Suprapubic skin (tissue), 4 donors: Measurements from ENCODE around the gene RAPGEF2. TPM values are rescaled to one million over a fixed set of nuclear protein-coding genes. Genes with fewer than 3 reads are reported as not detected.
"Not testable (repeated sequence)": the region's sequence is repeated elsewhere in the genome, so short reads cannot be mapped to it uniquely, and the experiment has no call there.

Experiments
- DNase-seq, 2 donors: peaks; one replicate each; pipeline ENCODE4 v3.0.0-alpha.2; 2019; ENCODE audit warnings: low spot score in 2 of 2
- H3K27ac ChIP-seq: fragments of 200-600 bp; sonication (generic); one replicate; pipeline ENCODE4 v1.5.1; 2019
- H3K27me3 ChIP-seq: fragments of 200-600 bp; sonication (generic); one replicate; pipeline ENCODE4 v1.5.1; 2019
- H3K36me3 ChIP-seq: fragments of 200-600 bp; sonication (generic); one replicate; pipeline ENCODE4 v1.5.1; 2019
- H3K4me1 ChIP-seq: fragments of 200-600 bp; sonication (generic); one replicate; pipeline ENCODE4 v1.5.1; 2019
- H3K4me3 ChIP-seq: fragments of 200-600 bp; sonication (generic); one replicate; pipeline ENCODE4 v1.5.1; 2019; ENCODE audit warnings: mild to moderate bottlenecking
- H3K9me3 ChIP-seq: fragments of 200-600 bp; sonication (generic); one replicate; pipeline ENCODE4 v1.5.1; 2019
- CTCF ChIP-seq, 2 donors: fragments of 200-600 bp in 1 of 2; fragments of 450-650 bp in 1 of 2; sonication (generic) in 1 of 2; IDR thresholded peaks; one replicate each; pipeline ENCODE4 v1.5.1; 2016 to 2019; ENCODE audit warnings: antibody characterized with exemption in 2 of 2, mild to moderate bottlenecking in 1 of 2, moderate library complexity in 1 of 2
- EP300 ChIP-seq: sonication (generic); formaldehyde crosslinking; IDR thresholded peaks from one replicate; pipeline ENCODE4 v1.6.1; 2017; ENCODE audit warnings: antibody characterized with exemption
- POLR2A ChIP-seq, 2 donors: fragments of 450-650 bp; IDR thresholded peaks; one replicate each; pipeline ENCODE4 v1.6.1; 2017; ENCODE audit warnings: antibody characterized with exemption in 2 of 2, mild to moderate bottlenecking in 2 of 2, moderate library complexity in 2 of 2
- POLR2AphosphoS5 ChIP-seq, 3 donors: sonication (generic); formaldehyde crosslinking; IDR thresholded peaks; one replicate each; pipeline ENCODE4 v1.6.1; 2017; ENCODE audit warnings: antibody characterized with exemption in 3 of 3
- WGBS: methylation state at CpG from one replicate; pipeline ENCODE4 v1.1.5; 2018; 5-methylcytosine and 5-hydroxymethylcytosine counted together
- total RNA-seq, 4 donors: library from RNA; depleted of rRNA; stranded (reverse); fragments of >200 nt; gene quantifications; one replicate each; pipeline ENCODE4 v1.1.0, GENCODE V29; 2016

Gene RAPGEF2
- total RNA-seq, 4 donors from 2014 or later, result 31.3 to 62.4 (median 43.5) TPM

- H3K4me3 ChIP-seq, result no peak overlapping the region
- no peaks in the 10 kb centered on the region for H3K36me3 ChIP-seq
- H3K27me3 ChIP-seq, result no peaks in the 10 kb centered on the region
- H3K9me3 ChIP-seq, result no peaks in the 10 kb centered on the region
- H3K4me1 ChIP-seq, result no peaks in the 10 kb centered on the region
- no peak overlapping the region for H3K27ac ChIP-seq
- WGBS, result 74% methylated on average over 3 of the region's 3 CpGs
- DNase-seq, result no peak
- TF ChIP-seq POLR2AphosphoS5 (IDR thresholded peaks at IDR 0.05) (no peak), EP300 (no peak), CTCF (IDR thresholded peaks at IDR 0.05) (no peak)
Observed at GRCh38 chr4:159374749-159375530, 272.1 kb downstream of the RAPGEF2 start.

- 85% methylated on average over 5 of the region's 5 CpGs for WGBS
- H3K9me3 ChIP-seq, result no peaks in the 10 kb centered on the region
- no peaks in the 10 kb centered on the region for H3K4me1 ChIP-seq
- no peak for TF ChIP-seq POLR2AphosphoS5 (IDR thresholded peaks at IDR 0.05)
- no peak for TF ChIP-seq POLR2A (IDR thresholded peaks at IDR 0.05)
- TF ChIP-seq EP300, result no peak
- no peak for TF ChIP-seq CTCF (IDR thresholded peaks at IDR 0.05)
- no peak overlapping the region for H3K27ac ChIP-seq
- DNase-seq, result no peak
- H3K27me3 ChIP-seq, result no peaks in the 10 kb centered on the region
- H3K36me3 ChIP-seq, result no peaks in the 10 kb centered on the region
- no peak overlapping the region for H3K4me3 ChIP-seq
Observed at GRCh38 chr4:159376289-159376688, 273.4 kb downstream of the RAPGEF2 start.

- TF ChIP-seq POLR2A (IDR thresholded peaks at IDR 0.05), result no peak
- TF ChIP-seq POLR2AphosphoS5 (IDR thresholded peaks at IDR 0.05), result no peak
- no peak for DNase-seq
- H3K4me3 ChIP-seq, result no peak overlapping the region
- H3K4me1 ChIP-seq, result no peaks in the 10 kb centered on the region
- H3K36me3 ChIP-seq, result no peaks in the 10 kb centered on the region
- WGBS, result 95% methylated on average over 12 of the region's 28 CpGs
- H3K9me3 ChIP-seq, result no peaks in the 10 kb centered on the region
- H3K27me3 ChIP-seq, result no peaks in the 10 kb centered on the region
- no peak overlapping the region for H3K27ac ChIP-seq
Observed at GRCh38 chr4:159378056-159378616, 275.3 kb downstream of the RAPGEF2 start.

- not testable (repeated sequence) for H3K4me3 ChIP-seq, H3K27me3 ChIP-seq, H3K27ac ChIP-seq, H3K9me3 ChIP-seq, H3K4me1 ChIP-seq, DNase-seq, H3K36me3 ChIP-seq
- 90% methylated on average over 10 of the region's 10 CpGs for WGBS
Observed at GRCh38 chr4:159379064-159379463, 276.2 kb downstream of the RAPGEF2 start.

GRCh38 chr4:159379836-159380235 lies 277.0 kb downstream of the RAPGEF2 start:
- no peak for DNase-seq
- Histone ChIP-seq H3K36me3 (no peaks in the 10 kb centered on the region), H3K27ac (no peak overlapping the region), H3K9me3 (no peaks in the 10 kb centered on the region), H3K4me1 (no peaks in the 10 kb centered on the region), H3K27me3 (no peaks in the 10 kb centered on the region), H3K4me3 (no peak overlapping the region)
- 92% methylated on average over 2 of the region's 2 CpGs for WGBS
- TF ChIP-seq POLR2AphosphoS5 (IDR thresholded peaks at IDR 0.05) (no peak), EP300 (no peak), POLR2A (IDR thresholded peaks at IDR 0.05) (no peak), CTCF (IDR thresholded peaks at IDR 0.05) (no peak)

GRCh38 chr4:159382856-159383561 lies 280.1 kb downstream of the RAPGEF2 start:
- H3K9me3 ChIP-seq, result no peaks in the 10 kb centered on the region
- H3K4me3 ChIP-seq, result no peak overlapping the region
- no peak for DNase-seq
- no peak for TF ChIP-seq POLR2A (IDR thresholded peaks at IDR 0.05)
- TF ChIP-seq POLR2AphosphoS5 (IDR thresholded peaks at IDR 0.05), result no peak
- TF ChIP-seq CTCF (IDR thresholded peaks at IDR 0.05), result no peak
- TF ChIP-seq EP300, result no peak
- H3K36me3 ChIP-seq, result no peaks in the 10 kb centered on the region
- no peaks in the 10 kb centered on the region for H3K4me1 ChIP-seq
- H3K27me3 ChIP-seq, result no peaks in the 10 kb centered on the region
- 72% methylated on average over 8 of the region's 8 CpGs for WGBS
- H3K27ac ChIP-seq, result no peak overlapping the region
